ENCODE data around the gene GNAQ. TPM values are rescaled to one million over a fixed set of nuclear protein-coding genes. Genes with fewer than 3 reads are reported as not detected.

Gene GNAQ
- total RNA-seq, 1 experiment from 2014 or later, result 48.6 TPM

DNA sequence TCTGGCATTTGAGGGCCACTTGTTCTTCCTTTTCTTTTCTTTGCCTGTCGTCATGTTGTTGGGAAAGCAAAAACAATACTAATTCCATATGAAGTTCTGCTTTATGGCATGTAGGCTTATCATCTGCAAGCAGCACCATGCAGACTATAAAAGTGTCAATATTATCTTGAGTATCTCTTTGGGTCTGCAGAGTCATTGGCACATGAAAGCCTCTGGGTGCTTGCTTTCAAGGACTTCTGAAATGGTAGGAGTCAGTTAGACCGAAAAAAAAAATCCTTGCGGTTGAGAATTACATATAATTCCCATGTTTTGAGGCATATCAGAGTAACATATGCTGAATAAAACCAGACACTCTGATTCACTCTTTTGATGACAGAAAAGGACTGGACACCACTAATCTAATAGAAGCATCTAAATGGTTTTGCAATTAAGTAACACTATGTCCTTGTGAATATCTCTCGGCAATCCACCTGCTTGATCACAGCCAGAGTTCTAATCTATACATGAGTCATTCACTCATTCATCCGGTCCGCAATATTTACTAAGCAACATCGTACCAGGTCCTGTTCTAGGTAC is 44.4 kb downstream of the GNAQ start:
- Histone ChIP-seq H3K27ac (ENCODE audit: insufficient read length, low read depth, low read length) (no peak overlapping the region), H4K5ac (ENCODE audit: insufficient read length, low read depth, low read length) (no peak overlapping the region), H3K23me2 (ENCODE audit: insufficient read length, low read depth, low read length, poor library complexity, severe bottlenecking) (no peaks in the 10 kb centered on the region), H2AK5ac (ENCODE audit: insufficient read length, low read length) (no peak overlapping the region), H3K23ac (ENCODE audit: insufficient read length, low read depth, low read length) (no peak overlapping the region), H3K14ac (ENCODE audit: insufficient read depth, low read length) (no peak overlapping the region), H4K8ac (replicated peaks; ENCODE audit: insufficient read length, low read depth, low read length) (no peak overlapping the region), H3K4me1 (ENCODE audit: insufficient read depth, low read length) (no peaks in the 10 kb centered on the region), H2BK12ac (ENCODE audit: insufficient read length, low read depth, low read length) (no peak overlapping the region), H3K4me2 (ENCODE audit: insufficient read depth, insufficient read length, low read length) (no peak overlapping the region), H3K18ac (ENCODE audit: insufficient read length, low read depth, low read length) (no peak overlapping the region), H3T11ph (ENCODE audit: low read length) (no peak overlapping the region), H2AFZ (ENCODE audit: low read length) (no peak overlapping the region), H2BK20ac (ENCODE audit: low read depth, low read length, poor library complexity, severe bottlenecking) (no peak overlapping the region), H2BK5ac (ENCODE audit: insufficient read length, low read length) (no peak overlapping the region), H3K4ac (ENCODE audit: low read depth, low read length) (no peak overlapping the region), H2BK120ac (ENCODE audit: low read depth, low read length, poor library complexity, severe bottlenecking) (no peak overlapping the region), H3K79me1 (ENCODE audit: insufficient read depth, low read depth, low read length, poor library complexity, severe bottlenecking) (peaks cover 3% of the 10 kb centered on the region), H4K91ac (ENCODE audit: insufficient read length, low read depth, low read length) (no peak overlapping the region), H2BK15ac (ENCODE audit: low read depth, low read length) (no peak overlapping the region), H4K20me1 (ENCODE audit: control insufficient read depth, insufficient read depth, insufficient read length) (no peaks in the 10 kb centered on the region), H3K9ac (ENCODE audit: extremely low read depth, insufficient read length, low read length) (no peak overlapping the region), H3K79me2 (ENCODE audit: insufficient read depth, low read length) (no peaks in the 10 kb centered on the region; the same call in 1 of the 2 replicates), H3K27me3 (ENCODE audit: insufficient read depth, low read length) (no peaks in the 10 kb centered on the region), H3K56ac (ENCODE audit: insufficient read length, low read depth, low read length) (no peak overlapping the region), H3K9me3 (ENCODE audit: control insufficient read depth, low read depth, low read length) (no peaks in the 10 kb centered on the region)
- WGBS (ENCODE audit: extremely low coverage, insufficient read length, low lambda C conversion rate), result no CpG with 5 or more reads among the region's 7 CpGs
- Mint-ChIP-seq H3K4me3 (no peak overlapping the region), H3K9me3 (peaks cover 0 to 3% of the 10 kb centered on the region in 2 experiments; a peak in 1 of 5 replicates), H3K36me3 (ENCODE audit: insufficient read depth in 1 of 3, low read depth in 3 of 3) (peaks cover 4 to 8% (median 8%) of the 10 kb centered on the region in 3 experiments; a peak in 6 of 7 replicates), H3K4me1 (peaks cover 15% of the 10 kb centered on the region in 2 experiments), H3K27me3 (ENCODE audit: low read depth) (no peaks in the 10 kb centered on the region), H3K27ac (no peak overlapping the region)
- TF ChIP-seq, protein P1, sequence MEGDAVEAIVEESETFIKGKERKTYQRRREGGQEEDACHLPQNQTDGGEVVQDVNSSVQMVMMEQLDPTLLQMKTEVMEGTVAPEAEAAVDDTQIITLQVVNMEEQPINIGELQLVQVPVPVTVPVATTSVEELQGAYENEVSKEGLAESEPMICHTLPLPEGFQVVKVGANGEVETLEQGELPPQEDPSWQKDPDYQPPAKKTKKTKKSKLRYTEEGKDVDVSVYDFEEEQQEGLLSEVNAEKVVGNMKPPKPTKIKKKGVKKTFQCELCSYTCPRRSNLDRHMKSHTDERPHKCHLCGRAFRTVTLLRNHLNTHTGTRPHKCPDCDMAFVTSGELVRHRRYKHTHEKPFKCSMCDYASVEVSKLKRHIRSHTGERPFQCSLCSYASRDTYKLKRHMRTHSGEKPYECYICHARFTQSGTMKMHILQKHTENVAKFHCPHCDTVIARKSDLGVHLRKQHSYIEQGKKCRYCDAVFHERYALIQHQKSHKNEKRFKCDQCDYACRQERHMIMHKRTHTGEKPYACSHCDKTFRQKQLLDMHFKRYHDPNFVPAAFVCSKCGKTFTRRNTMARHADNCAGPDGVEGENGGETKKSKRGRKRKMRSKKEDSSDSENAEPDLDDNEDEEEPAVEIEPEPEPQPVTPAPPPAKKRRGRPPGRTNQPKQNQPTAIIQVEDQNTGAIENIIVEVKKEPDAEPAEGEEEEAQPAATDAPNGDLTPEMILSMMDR (conservative IDR thresholded peaks at IDR 0.05), result no peak
- no peak for DNase-seq
